Measurements from ENCODE around the gene LRMDA.

DNA sequence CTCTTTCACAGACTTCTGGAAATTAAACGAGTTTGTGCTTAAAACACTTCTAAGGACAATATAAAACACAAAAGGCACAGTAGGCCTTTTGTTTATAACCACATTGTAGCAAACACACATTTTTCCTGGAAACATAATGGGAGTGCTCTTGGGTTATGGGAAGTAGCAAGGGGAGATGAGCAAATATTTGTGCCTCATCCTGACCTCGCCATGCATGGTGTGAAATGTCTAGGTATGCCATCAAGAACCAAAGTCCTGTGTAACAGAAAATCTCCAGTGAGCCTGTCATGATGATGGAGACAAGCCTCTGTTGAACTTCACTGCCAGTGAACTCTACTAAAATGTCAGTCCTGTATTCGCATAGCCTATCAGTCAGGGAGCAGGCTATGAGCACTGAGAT is 1029.6 kb downstream of the LRMDA start:
- TF ChIP-seq CTCF (IDR thresholded peaks at IDR 0.05), result no peak
- no peak for TF ChIP-seq POLR2A (IDR thresholded peaks at IDR 0.05)
